Thyroid gland (tissue), 4 donors: ENCODE results near the gene NEU3.

Experiments used
- CTCF ChIP-seq, 6 experiments: fragments of 200-600 bp in 3 of 6; fragments of 450-650 bp in 3 of 6; sonication (generic) in 3 of 6; IDR thresholded peaks; one replicate each; pipeline ENCODE4 v1.5.1; 2016 to 2019; ENCODE audit warnings: antibody characterized with exemption in 6 of 6, mild to moderate bottlenecking in 2 of 6, inconsistent platforms in 1 of 6, moderate library complexity in 1 of 6
- POLR2A ChIP-seq, 2 donors: fragments of 450-650 bp; IDR thresholded peaks; one replicate each; pipeline ENCODE4 v1.6.1; 2017; ENCODE audit warnings: antibody characterized with exemption in 2 of 2, mild to moderate bottlenecking in 2 of 2, moderate library complexity in 1 of 2

- TF ChIP-seq CTCF (IDR thresholded peaks at IDR 0.05), result no peak
- TF ChIP-seq POLR2A (IDR thresholded peaks at IDR 0.05), result no peak
These were observed 40.0 kb downstream of the NEU3 start for GRCh38 chr11:75028724-75029123.
